ENCODE data around the gene ADAMTSL4.

GRCh38 chr1:150552911-150553289, 3.7 kb downstream of the ADAMTSL4 start:
- TF ChIP-seq POLR2A (IDR thresholded peaks at IDR 0.05) (no peak), CTCF (IDR thresholded peaks at IDR 0.05) (no peak)
